Activated naive CD8-positive, alpha-beta T cell treated with anti-CD3 and anti-CD28 coated beads, Interleukin-2, amount 10 ng/mL, durations not matched to agents 7 days and 5 days (primary cell): ENCODE measurements around the gene FGGY. TPM values are rescaled to one million over a fixed set of nuclear protein-coding genes. Genes with fewer than 3 reads are reported as not detected.
"Not testable (repeated sequence)": the region's sequence is repeated elsewhere in the genome, so short reads cannot be mapped to it uniquely, and the experiment has no call there.

Source experiments
- ATAC-seq: fragments of 150-1000 bp; cut with Tn5 transposase; one replicate; pipeline ENCODE4 v1.10.0; 2021; ENCODE audit warnings: low read depth, moderate library complexity
- POLR2A ChIA-PET: fragments of 350-600 bp; sonication (Branson Sonifier 250); formaldehyde crosslinking; loops from one replicate; lab custom pipeline; 2021; ENCODE audit warnings: antibody characterized with exemption; lab: Charles Lee
- DNase-seq: peaks from one replicate; pipeline ENCODE4 v3.0.0; 2021
- H3K27ac Mint-ChIP-seq: one replicate; pipeline ENCODE4 v1.8.0; 2022; ENCODE audit warnings: mild to moderate bottlenecking, mixed read lengths
- H3K27me3 Mint-ChIP-seq: one replicate; pipeline ENCODE4 v1.8.0; 2022; ENCODE audit warnings: mild to moderate bottlenecking, moderate library complexity, mixed read lengths
- H3K36me3 Mint-ChIP-seq: one replicate; pipeline ENCODE4 v1.8.0; 2021; ENCODE audit warnings: mild to moderate bottlenecking, mixed read lengths
- H3K4me1 Mint-ChIP-seq: one replicate; pipeline ENCODE4 v1.8.0; 2021; ENCODE audit warnings: mixed read lengths
- H3K4me3 Mint-ChIP-seq: one replicate; pipeline ENCODE4 v1.8.0; 2022; ENCODE audit warnings: mild to moderate bottlenecking, moderate library complexity, mixed read lengths
- H3K9me3 Mint-ChIP-seq: one replicate; pipeline ENCODE4 v1.8.0; 2021; ENCODE audit warnings: mixed read lengths
- total RNA-seq, 2 experiments: library from RNA; stranded (reverse); gene quantifications; one replicate each; pipeline ENCODE4 v1.2.3, GENCODE V29; 2021

Gene FGGY
- total RNA-seq, 2 experiments from 2014 or later, result 10.1 to 11.7 TPM

GRCh38 chr1:59558580-59558979 lies 261.7 kb downstream of the FGGY start:
- not testable (repeated sequence) for H3K27ac Mint-ChIP-seq
- peaks cover 11% of the 10 kb centered on the region for H3K9me3 Mint-ChIP-seq

GRCh38 chr1:59560807-59561450 lies 264.0 kb downstream of the FGGY start:
- Mint-ChIP-seq H3K27ac (no peak overlapping the region), H3K4me1 (peaks cover 11% of the 10 kb centered on the region), H3K36me3 (peaks cover 21% of the 10 kb centered on the region), H3K9me3 (peaks cover 11% of the 10 kb centered on the region), H3K27me3 (no peaks in the 10 kb centered on the region), H3K4me3 (no peak overlapping the region)
- peak; percentile 81 for ATAC-seq
- POLR2A ChIA-PET, result no interaction called here
- DNase-seq, result peak; percentile 28

More at GRCh38 chr1:59558580-59558979, 261.7 kb downstream of the FGGY start:
- Mint-ChIP-seq H3K4me1 (peaks cover 11% of the 10 kb centered on the region), H3K36me3 (peaks cover 18% of the 10 kb centered on the region)
- ATAC-seq, H3K4me3 Mint-ChIP-seq, POLR2A ChIA-PET, H3K27me3 Mint-ChIP-seq, DNase-seq: not testable (repeated sequence)

GRCh38 chr1:59561796-59562195 lies 264.9 kb downstream of the FGGY start:
- Mint-ChIP-seq H3K36me3 (peaks cover 14% of the 10 kb centered on the region), H3K4me1 (peaks cover 12% of the 10 kb centered on the region), H3K4me3 (no peak overlapping the region), H3K27me3 (no peaks in the 10 kb centered on the region), H3K27ac (no peak overlapping the region), H3K9me3 (peaks cover 10% of the 10 kb centered on the region)
- DNase-seq (no peak), ATAC-seq (no peak)
- POLR2A ChIA-PET, result no interaction called here

GRCh38 chr1:59564192-59564891 lies 267.4 kb downstream of the FGGY start:
- H3K4me3 Mint-ChIP-seq, result no peak overlapping the region
- H3K36me3 Mint-ChIP-seq, result peaks cover 2% of the 10 kb centered on the region
- no peaks in the 10 kb centered on the region for H3K9me3 Mint-ChIP-seq
- H3K4me1 Mint-ChIP-seq, result peaks cover 12% of the 10 kb centered on the region
- POLR2A ChIA-PET, result interaction anchor here (0.6 kb wide), 1 partner anchor 173 kb away, joined by 3 read pairs; no protein-coding TSS in a partner anchor
- peaks cover 4% of the 10 kb centered on the region for H3K27me3 Mint-ChIP-seq
- ATAC-seq, result no peak
- DNase-seq, result no peak
- H3K27ac Mint-ChIP-seq, result no peak overlapping the region

GRCh38 chr1:59565611-59566410 lies 268.9 kb downstream of the FGGY start:
- Mint-ChIP-seq H3K27ac (no peak overlapping the region), H3K36me3 (peaks cover 2% of the 10 kb centered on the region), H3K4me3 (no peak overlapping the region), H3K27me3 (peaks cover 7% of the 10 kb centered on the region), H3K4me1 (peaks cover 11% of the 10 kb centered on the region), H3K9me3 (no peaks in the 10 kb centered on the region)
- POLR2A ChIA-PET, result no interaction called here
- no peak for DNase-seq
- no peak for ATAC-seq

- ATAC-seq (no peak), DNase-seq (no peak)
- H3K27ac Mint-ChIP-seq, result no peak overlapping the region
Measured at GRCh38 chr1:59568158-59568935, 271.5 kb downstream of the FGGY start.

GRCh38 chr1:59569198-59569597 lies 272.3 kb downstream of the FGGY start:
- peaks cover 4% of the 10 kb centered on the region for H3K36me3 Mint-ChIP-seq
- H3K4me3 Mint-ChIP-seq, result no peak overlapping the region
- DNase-seq, result no peak
- POLR2A ChIA-PET, result no interaction called here
- ATAC-seq, result no peak
- peaks cover 11% of the 10 kb centered on the region for H3K4me1 Mint-ChIP-seq
- no peak overlapping the region for H3K27ac Mint-ChIP-seq
- H3K9me3 Mint-ChIP-seq, result peaks cover 4% of the 10 kb centered on the region
- peaks cover 7% of the 10 kb centered on the region for H3K27me3 Mint-ChIP-seq

More at GRCh38 chr1:59568158-59568935, 271.5 kb downstream of the FGGY start:
- Mint-ChIP-seq H3K9me3 (no peaks in the 10 kb centered on the region), H3K4me1 (peaks cover 11% of the 10 kb centered on the region), H3K27me3 (peaks cover 7% of the 10 kb centered on the region), H3K4me3 (no peak overlapping the region), H3K36me3 (peaks cover 6% of the 10 kb centered on the region)
- POLR2A ChIA-PET, result no interaction called here

- peaks cover 11% of the 10 kb centered on the region for H3K4me1 Mint-ChIP-seq
- H3K27ac Mint-ChIP-seq, result no peak overlapping the region
- peak; percentile 32 for DNase-seq
- peak; percentile 91 for ATAC-seq
- peaks cover 5% of the 10 kb centered on the region for H3K9me3 Mint-ChIP-seq
- H3K4me3 Mint-ChIP-seq, result peak overlapping the region; percentile 29
- POLR2A ChIA-PET, result no interaction called here
- peaks cover 4% of the 10 kb centered on the region for H3K36me3 Mint-ChIP-seq
- peaks cover 7% of the 10 kb centered on the region for H3K27me3 Mint-ChIP-seq
Measured at GRCh38 chr1:59570524-59570923, 273.6 kb downstream of the FGGY start.

- no peak for DNase-seq
Measured at GRCh38 chr1:59574085-59574484, 277.2 kb downstream of the FGGY start.

GRCh38 chr1:59577774-59578173 lies 280.9 kb downstream of the FGGY start:
- no peak overlapping the region for H3K27ac Mint-ChIP-seq
- H3K4me1 Mint-ChIP-seq, result no peaks in the 10 kb centered on the region
- POLR2A ChIA-PET, result no interaction called here
- H3K9me3 Mint-ChIP-seq, result peaks cover 11% of the 10 kb centered on the region
- H3K36me3 Mint-ChIP-seq, result peaks cover 5% of the 10 kb centered on the region
- ATAC-seq (no peak), DNase-seq (no peak)
- H3K4me3 Mint-ChIP-seq, result no peak overlapping the region
- H3K27me3 Mint-ChIP-seq, result no peaks in the 10 kb centered on the region

More at GRCh38 chr1:59574085-59574484, 277.2 kb downstream of the FGGY start:
- Mint-ChIP-seq H3K9me3 (peaks cover 8% of the 10 kb centered on the region), H3K4me3 (no peak overlapping the region), H3K27me3 (peaks cover 3% of the 10 kb centered on the region), H3K27ac (no peak overlapping the region), H3K4me1 (peaks cover 10% of the 10 kb centered on the region), H3K36me3 (peaks cover 5% of the 10 kb centered on the region)
- no peak for ATAC-seq
- POLR2A ChIA-PET, result no interaction called here

- Mint-ChIP-seq H3K9me3 (peaks cover 8% of the 10 kb centered on the region), H3K27me3 (no peaks in the 10 kb centered on the region), H3K4me3 (no peak overlapping the region), H3K27ac (no peak overlapping the region), H3K4me1 (no peaks in the 10 kb centered on the region), H3K36me3 (peaks cover 4% of the 10 kb centered on the region)
- no peak for ATAC-seq
- POLR2A ChIA-PET, result no interaction called here
- no peak for DNase-seq
Measured at GRCh38 chr1:59579222-59579621, 282.3 kb downstream of the FGGY start.

- H3K27me3 Mint-ChIP-seq, result no peaks in the 10 kb centered on the region
Measured at GRCh38 chr1:59580257-59580656, 283.4 kb downstream of the FGGY start.

GRCh38 chr1:59592410-59592809 lies 295.5 kb downstream of the FGGY start:
- H3K36me3 Mint-ChIP-seq, DNase-seq, ATAC-seq, H3K9me3 Mint-ChIP-seq, H3K4me3 Mint-ChIP-seq, H3K4me1 Mint-ChIP-seq, H3K27ac Mint-ChIP-seq, H3K27me3 Mint-ChIP-seq, POLR2A ChIA-PET: not testable (repeated sequence)

More at GRCh38 chr1:59580257-59580656, 283.4 kb downstream of the FGGY start:
- H3K36me3 Mint-ChIP-seq, result peaks cover 4% of the 10 kb centered on the region
- DNase-seq (no peak), ATAC-seq (no peak)
- H3K4me3 Mint-ChIP-seq, result no peak overlapping the region
- H3K4me1 Mint-ChIP-seq, result no peaks in the 10 kb centered on the region
- peaks cover 7% of the 10 kb centered on the region for H3K9me3 Mint-ChIP-seq
- no peak overlapping the region for H3K27ac Mint-ChIP-seq
- POLR2A ChIA-PET, result no interaction called here
